ENCODE measurements around the gene PLGLB1. TPM values are rescaled to one million over a fixed set of nuclear protein-coding genes. Genes with fewer than 3 reads are reported as not detected.
"Not testable (repeated sequence)": the region's sequence is repeated elsewhere in the genome, so short reads cannot be mapped to it uniquely, and the experiment has no call there.

The PLGLB1 gene
- total RNA-seq: 1.4 and 2.5 TPM in 2 replicates
- 0.77 TPM for polyA plus RNA-seq (2012)

GRCh38 chr2:87021744-87022143 is at the start of gene PLGLB1:
TSS of gene PLGLB1 (minus strand) at chr2:87021844. CDS start at chr2:87021783, 61 bp downstream.
- DNase-seq (ENCODE audit: low read depth): not testable (repeated sequence)

GRCh38 chr2:87064305-87064704 is 42.7 kb upstream of the PLGLB1 start:
- not testable (repeated sequence) for DNase-seq (ENCODE audit: low read depth)

GRCh38 chr2:87063431-87063830 is 41.8 kb upstream of the PLGLB1 start:
- not testable (repeated sequence) for DNase-seq (ENCODE audit: low read depth)

- DNase-seq (ENCODE audit: low read depth): not testable (repeated sequence)
Measured at GRCh38 chr2:87061519-87061918, 39.9 kb upstream of the PLGLB1 start.

GRCh38 chr2:87057606-87058005 is 36.0 kb upstream of the PLGLB1 start:
- not testable (repeated sequence) for DNase-seq (ENCODE audit: low read depth)

GRCh38 chr2:87056843-87057242 is 35.2 kb upstream of the PLGLB1 start:
- DNase-seq (ENCODE audit: low read depth): not testable (repeated sequence)

- not testable (repeated sequence) for DNase-seq (ENCODE audit: low read depth)
Measured at GRCh38 chr2:87056435-87056834, 34.8 kb upstream of the PLGLB1 start.

GRCh38 chr2:87054375-87054774 is 32.7 kb upstream of the PLGLB1 start:
- DNase-seq (ENCODE audit: low read depth): not testable (repeated sequence)

GRCh38 chr2:87041321-87041978 is 19.8 kb upstream of the PLGLB1 start:
- DNase-seq (ENCODE audit: low read depth): not testable (repeated sequence)

- DNase-seq (ENCODE audit: low read depth): not testable (repeated sequence)
Measured at GRCh38 chr2:87028607-87029006, 7.0 kb upstream of the PLGLB1 start.

GRCh38 chr2:87026816-87027215 is 5.2 kb upstream of the PLGLB1 start:
- DNase-seq (ENCODE audit: low read depth): not testable (repeated sequence)

GRCh38 chr2:87025927-87026326 is 4.3 kb upstream of the PLGLB1 start:
- DNase-seq (ENCODE audit: low read depth): not testable (repeated sequence)

- DNase-seq (ENCODE audit: low read depth): not testable (repeated sequence)
Measured at GRCh38 chr2:87023988-87024615, 2.5 kb upstream of the PLGLB1 start.

GRCh38 chr2:87021043-87021442 is 601 bp downstream of the PLGLB1 start:
- not testable (repeated sequence) for DNase-seq (ENCODE audit: low read depth)

GRCh38 chr2:87019053-87019452 is 2.6 kb downstream of the PLGLB1 start:
- DNase-seq (ENCODE audit: low read depth): not testable (repeated sequence)

- DNase-seq (ENCODE audit: low read depth): not testable (repeated sequence)
Measured at GRCh38 chr2:87014489-87015169, 7.0 kb downstream of the PLGLB1 start.

- not testable (repeated sequence) for DNase-seq (ENCODE audit: low read depth)
Measured at GRCh38 chr2:87004398-87004797, 17.2 kb downstream of the PLGLB1 start.

Other genes starting within 250 kb of the PLGLB1 start
- not detected in 2 replicates for gene CD8A, start 230.9 kb downstream of the PLGLB1 start, total RNA-seq
- not detected in 2 replicates for gene CD8B, start 160.0 kb downstream of the PLGLB1 start, total RNA-seq
- gene RGPD1, start 79.7 kb downstream of the PLGLB1 start, total RNA-seq: 0.21 and 0.24 TPM in 2 replicates